ENCODE results near the gene ALLC. TPM values are rescaled to one million over a fixed set of nuclear protein-coding genes. Genes with fewer than 3 reads are reported as not detected.
A peak's percentile ranks its signal among the peaks of the same experiment; 100 is the strongest.

Gene ALLC
- total RNA-seq, 1 experiment from 2014 or later = not detected

- peaks cover 21% of the 10 kb centered on the region for H3K4me1 Mint-ChIP-seq (ENCODE audit: low read depth, unreplicated experiment)
- Histone ChIP-seq H3K4me3 (ENCODE audit: low read depth, low read length) (no peak overlapping the region), H3K9me3 (no peaks in the 10 kb centered on the region), H3K27me3 (replicated peaks; ENCODE audit: control insufficient read depth, insufficient read depth, low read length) (no peaks in the 10 kb centered on the region), H3K36me3 (ENCODE audit: control insufficient read depth, insufficient read depth, low read length) (no peaks in the 10 kb centered on the region), H3K4me1 (peaks cover 18% of the 10 kb centered on the region)
- H3K9me3 Mint-ChIP-seq (ENCODE audit: unreplicated experiment) = no peaks in the 10 kb centered on the region
- peaks cover 5% of the 10 kb centered on the region for H3K36me3 Mint-ChIP-seq (ENCODE audit: insufficient read depth, unreplicated experiment)
- CTCF ChIA-PET = no interaction called here
- no TSS peak for BruUV-seq (replicated peaks)
- POLR2A ChIA-PET = no interaction called here
- no peak for TF ChIP-seq CTCF (IDR thresholded peaks at IDR 0.05; ENCODE audit: insufficient read depth in 1 of 2, low read depth in 1 of 2, low read length in 1 of 2, severe bottlenecking in 1 of 2, unreplicated experiment in 1 of 2)
- DNase-seq = no peak
- H3K27me3 Mint-ChIP-seq (ENCODE audit: insufficient read depth, unreplicated experiment) = no peaks in the 10 kb centered on the region
- no peak overlapping the region for H3K4me3 Mint-ChIP-seq (ENCODE audit: unreplicated experiment)
- no peak overlapping the region for H3K27ac Mint-ChIP-seq (ENCODE audit: unreplicated experiment)
- intact Hi-C loops (cut with micrococcal nuclease; ENCODE audit: unreplicated experiment) = no loop called here
Observed at GRCh38 chr2:3644246-3644525, 13.8 kb upstream of the ALLC start.

GRCh38 chr2:3644891-3645605, 13.0 kb upstream of the ALLC start:
- ChIA-PET POLR2A (no interaction called here), CTCF (no interaction called here)
- H3K4me3 Mint-ChIP-seq (ENCODE audit: unreplicated experiment) = no peak overlapping the region
- H3K36me3 Mint-ChIP-seq (ENCODE audit: insufficient read depth, unreplicated experiment) = peaks cover 5% of the 10 kb centered on the region
- Histone ChIP-seq H3K4me3 (ENCODE audit: low read depth, low read length) (no peak overlapping the region), H3K9me3 (no peaks in the 10 kb centered on the region), H3K27me3 (replicated peaks; ENCODE audit: control insufficient read depth, insufficient read depth, low read length) (no peaks in the 10 kb centered on the region), H3K4me1 (peaks cover 18% of the 10 kb centered on the region), H3K36me3 (ENCODE audit: control insufficient read depth, insufficient read depth, low read length) (no peaks in the 10 kb centered on the region)
- no peaks in the 10 kb centered on the region for H3K27me3 Mint-ChIP-seq (ENCODE audit: insufficient read depth, unreplicated experiment)
- no TSS peak for BruUV-seq (replicated peaks)
- intact Hi-C loops (cut with micrococcal nuclease; ENCODE audit: unreplicated experiment) = loop anchor here (1.0 kb wide), 1 partner anchor 126 kb away; the partner anchor contains the start of gene ADI1
- H3K9me3 Mint-ChIP-seq (ENCODE audit: unreplicated experiment) = no peaks in the 10 kb centered on the region
- peak overlapping the region; percentile 62 for H3K27ac Mint-ChIP-seq (ENCODE audit: unreplicated experiment)
- no peak for TF ChIP-seq CTCF (IDR thresholded peaks at IDR 0.05; ENCODE audit: insufficient read depth in 1 of 2, low read depth in 1 of 2, low read length in 1 of 2, severe bottlenecking in 1 of 2, unreplicated experiment in 1 of 2)
- peaks cover 21% of the 10 kb centered on the region for H3K4me1 Mint-ChIP-seq (ENCODE audit: low read depth, unreplicated experiment)
- DNase-seq = no peak

GRCh38 chr2:3645745-3646389, 12.1 kb upstream of the ALLC start:
- H3K9me3 ChIP-seq = no peaks in the 10 kb centered on the region
- no peak for TF ChIP-seq CTCF (IDR thresholded peaks at IDR 0.05; ENCODE audit: insufficient read depth in 1 of 2, low read depth in 1 of 2, low read length in 1 of 2, severe bottlenecking in 1 of 2, unreplicated experiment in 1 of 2)
- no peaks in the 10 kb centered on the region for H3K36me3 ChIP-seq (ENCODE audit: control insufficient read depth, insufficient read depth, low read length)
- peaks cover 21% of the 10 kb centered on the region for H3K4me1 ChIP-seq
- intact Hi-C loops (cut with micrococcal nuclease; ENCODE audit: unreplicated experiment) = loop anchor here (1.0 kb wide), 4 partner anchors 25 to 127 kb away; partner anchors contain the start of genes ADI1 and RNASEH1
- Mint-ChIP-seq H3K27me3 (ENCODE audit: insufficient read depth, unreplicated experiment) (no peaks in the 10 kb centered on the region), H3K4me3 (ENCODE audit: unreplicated experiment) (no peak overlapping the region), H3K4me1 (ENCODE audit: low read depth, unreplicated experiment) (peaks cover 21% of the 10 kb centered on the region), H3K36me3 (ENCODE audit: insufficient read depth, unreplicated experiment) (peaks cover 5% of the 10 kb centered on the region), H3K9me3 (ENCODE audit: unreplicated experiment) (no peaks in the 10 kb centered on the region), H3K27ac (ENCODE audit: unreplicated experiment) (peak overlapping the region; percentile 62)
- POLR2A ChIA-PET = no interaction called here
- no TSS peak for BruUV-seq (replicated peaks)
- peak; percentile 75 to 79 for DNase-seq
- CTCF ChIA-PET = no interaction called here
- no peak overlapping the region for H3K4me3 ChIP-seq (ENCODE audit: low read depth, low read length)
- no peaks in the 10 kb centered on the region for H3K27me3 ChIP-seq (replicated peaks; ENCODE audit: control insufficient read depth, insufficient read depth, low read length)

All from Caco-2 (cell line).